Ovary (tissue), 3 donors: ENCODE measurements around the gene LMO7.

ENCODE experiments used
- CTCF ChIP-seq, 3 donors: fragments of 450-650 bp in 2 of 3; fragments of 200-600 bp in 1 of 3; IDR thresholded peaks; one replicate each; pipeline versions ENCODE4 v1.5.1 to v1.8.0; 2016 to 2022; ENCODE audit warnings: antibody characterized with exemption in 3 of 3, mild to moderate bottlenecking in 1 of 3
- EP300 ChIP-seq: sonication (generic); formaldehyde crosslinking; IDR thresholded peaks from one replicate; pipeline ENCODE4 v1.6.1; 2017; ENCODE audit warnings: antibody characterized with exemption
- POLR2A ChIP-seq: fragments of 450-650 bp; IDR thresholded peaks from one replicate; pipeline ENCODE4 v1.6.1; 2017; ENCODE audit warnings: antibody characterized with exemption, mild to moderate bottlenecking, moderate library complexity
- donor health status: DM: no; HTN: no; CAD: no.

DNA sequence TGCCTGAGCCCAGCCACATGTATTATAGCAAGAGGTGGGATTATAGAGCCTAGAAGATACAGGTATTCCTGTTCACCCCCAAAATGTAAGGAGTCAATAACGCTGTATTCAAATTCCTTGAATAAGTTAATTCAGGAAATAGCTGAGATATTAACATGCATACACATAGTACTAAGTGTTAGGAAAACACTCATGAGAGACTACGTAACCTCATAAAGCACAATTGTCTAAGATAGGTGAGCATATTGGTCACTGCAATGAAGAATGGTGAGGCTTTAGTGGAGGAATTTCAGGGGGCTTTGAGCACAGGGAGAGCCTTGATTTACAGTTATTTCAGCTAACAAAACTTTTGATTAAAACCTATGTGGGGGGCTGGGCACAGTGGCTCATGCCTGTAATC, 161.6 kb downstream of the LMO7 start:
- TF ChIP-seq CTCF (IDR thresholded peaks at IDR 0.05) (no peak), POLR2A (no peak), EP300 (no peak)
